K562 (cell line): ENCODE results near the gene TMEM144. TPM values are rescaled to one million over a fixed set of nuclear protein-coding genes. Genes with fewer than 3 reads are reported as not detected.

Experiments used
- ATAC-seq: fragments of 200-7000 bp; cut with Tn5 transposase; 3 replicates; pipeline ENCODE4 v1.9.1; 2020; ENCODE audit warnings: moderate library complexity
- BruUV-seq: library from RNA; stranded (reverse); fragments of 400-500 nt; replicated peaks from 2 replicates; lab custom pipeline; 2021; lab: Mats Ljungman, UMichigan
- CTCF ChIA-PET: fragments of 300-600 bp; formaldehyde crosslinking; extraction: SDS; loops from one replicate; lab custom pipeline; 2021; ENCODE audit warnings: low intra/inter-chr PET ratio; lab: Yijun Ruan, JAX
- POLR2A ChIA-PET: fragments of 300-600, 350-650 bp; sonication (Branson Sonifier 250); formaldehyde crosslinking; extraction: SDS; loops from one replicate; lab custom pipeline; 2021; ENCODE audit warnings: antibody characterized with exemption, inconsistent platforms; lab: Yijun Ruan, JAX
- DNase-seq, 4 experiments: peaks; one replicate each; pipeline versions ENCODE4 v3.0.0 to v3.0.0-alpha.2; 2011 to 2018; ENCODE audit warnings: low spot score in 3 of 4, mixed read lengths in 3 of 4; ENCODE audit errors: extremely low read depth in 1 of 4
- FAIRE-seq: peaks from 2 replicates; lab custom pipeline; 2011; peaks lifted over from hg19 to GRCh38; lab: Jason Lieb, UNC
- H2AFZ ChIP-seq: 2 replicates; pipeline ENCODE4 v1.6.0; 2011; ENCODE audit warnings: low read depth, low read length, control low read depth, inconsistent platforms
- H3K27ac ChIP-seq: fragments of 200-600 bp; 3 replicates; pipeline ENCODE4 v1.8.0; 2011; ENCODE audit warnings: low read depth, mild to moderate bottlenecking, control low read depth, inconsistent platforms, low read length, moderate library complexity, mixed read lengths; ENCODE audit errors: extremely low read depth
- H3K27me3 ChIP-seq, 2 experiments: fragments of 300-600 bp in 1 of 2; 2 replicates in 1 of 2; 3 replicates in 1 of 2; pipeline versions ENCODE4 v1.6.0 to v1.8.0; 2011; ENCODE audit warnings: inconsistent platforms in 2 of 2, low read length in 2 of 2, mild to moderate bottlenecking in 1 of 2, mixed read lengths in 1 of 2, moderate library complexity in 1 of 2; ENCODE audit not compliant: control insufficient read depth in 2 of 2, insufficient read depth in 2 of 2
- H3K36me3 ChIP-seq: fragments of 300-600 bp; 3 replicates; pipeline ENCODE4 v1.8.0; 2011; ENCODE audit warnings: mild to moderate bottlenecking, low read length, inconsistent platforms; ENCODE audit not compliant: control insufficient read depth, insufficient read depth
- H3K4me1 ChIP-seq, 2 experiments: fragments of 200-600 bp in 1 of 2; replicated peaks in 1 of 2; 2 replicates in 1 of 2; 3 replicates in 1 of 2; pipeline versions ENCODE4 v1.5.1 to v1.8.0; 2011; ENCODE audit warnings: inconsistent platforms in 2 of 2, low read length in 2 of 2, mild to moderate bottlenecking in 1 of 2, mixed read lengths in 1 of 2, moderate library complexity in 1 of 2; ENCODE audit not compliant: control insufficient read depth in 2 of 2, insufficient read depth in 2 of 2
- H3K4me2 ChIP-seq: 2 replicates; pipeline ENCODE4 v1.6.1; 2011; ENCODE audit warnings: low read length, control low read depth, inconsistent platforms, mixed read lengths; ENCODE audit not compliant: insufficient read depth
- H3K4me3 ChIP-seq: fragments of 200-600 bp; sonication (generic), shearing (Covaris generic); 2 replicates; pipeline ENCODE4 v1.5.1; 2016; ENCODE audit warnings: control low read depth, inconsistent platforms
- H3K79me2 ChIP-seq: fragments of 200-600 bp; 3 replicates; pipeline ENCODE4 v1.8.0; 2011; ENCODE audit warnings: low read length, inconsistent platforms; ENCODE audit not compliant: control insufficient read depth, insufficient read depth
- H3K9ac ChIP-seq, 2 experiments: 2 replicates each; pipeline versions ENCODE4 v1.6.0 to v1.6.1; 2011; ENCODE audit warnings: low read depth in 2 of 2, low read length in 2 of 2, control low read depth in 1 of 2, inconsistent platforms in 1 of 2, mild to moderate bottlenecking in 1 of 2, mixed read lengths in 1 of 2; ENCODE audit not compliant: insufficient read depth in 1 of 2
- H3K9me1 ChIP-seq: one replicate; pipeline ENCODE4 v1.6.0; 2011; ENCODE audit warnings: inconsistent platforms, mild to moderate bottlenecking, low read length, moderate library complexity; ENCODE audit not compliant: control insufficient read depth, insufficient read depth
- H3K9me3 ChIP-seq: replicated peaks from 2 replicates; pipeline ENCODE4 v1.5.1; 2011; ENCODE audit warnings: low read depth, low read length, inconsistent platforms; ENCODE audit not compliant: control insufficient read depth, insufficient read depth
- H4K20me1 ChIP-seq: replicated peaks from 2 replicates; pipeline ENCODE4 v1.6.1; 2011; ENCODE audit warnings: low read length, inconsistent platforms, mixed read lengths; ENCODE audit not compliant: control insufficient read depth, insufficient read depth
- ATF7 ChIP-seq: fragments of 450-650 bp; IDR thresholded peaks from 2 replicates; pipeline ENCODE4 v1.7.1; 2014; ENCODE audit warnings: mild to moderate bottlenecking, moderate library complexity
- CCNT2 ChIP-seq: IDR thresholded peaks from 2 replicates; pipeline ENCODE4 v1.6.1; 2011; ENCODE audit warnings: borderline replicate concordance, low read depth, mild to moderate bottlenecking, moderate library complexity, mixed read lengths, low read length; ENCODE audit not compliant: insufficient read length; ENCODE audit errors: extremely low read depth
- DACH1 ChIP-seq: fragments of 450-650 bp; IDR thresholded peaks from 2 replicates; pipeline ENCODE4 v1.6.1; 2018; ENCODE audit not compliant: partially characterized antibody
- DNMT1 ChIP-seq: fragments of 450-650 bp; IDR thresholded peaks from 2 replicates; pipeline ENCODE4 v1.6.1; 2016; ENCODE audit warnings: antibody characterized with exemption, mild to moderate bottlenecking
- DPF2 ChIP-seq: fragments of 450-650 bp; IDR thresholded peaks from 2 replicates; pipeline ENCODE4 v1.6.1; 2016
- ETV1 ChIP-seq: fragments of 450-650 bp; conservative IDR thresholded peaks from 2 replicates; pipeline ENCODE4 v1.6.1; 2016; ENCODE audit warnings: missing genetic modification characterization, control low read depth, low read depth, missing compliant biosample characterization
- FOXK1 ChIP-seq: sonication (generic); formaldehyde crosslinking; IDR thresholded peaks from 2 replicates; pipeline ENCODE4 v1.8.0; 2022; ENCODE audit warnings: missing genetic modification reagents, mild to moderate bottlenecking, borderline replicate concordance
- GTF2E2 ChIP-seq: fragments of 200-800 bp; sonication (Bioruptor generic); IDR thresholded peaks from 2 replicates; pipeline ENCODE4 v1.6.1; 2016; ENCODE audit warnings: missing genetic modification characterization, missing compliant biosample characterization
- HIVEP1 ChIP-seq: fragments of 250-450 bp; sonication (Bioruptor Pico); IDR thresholded peaks from 2 replicates; pipeline ENCODE4 v1.4.0; 2020; ENCODE audit warnings: mild to moderate bottlenecking
- KHSRP ChIP-seq: fragments of 450-650 bp; IDR thresholded peaks from 2 replicates; pipeline ENCODE4 v1.6.1; 2017
- MYC ChIP-seq, 2 experiments: fragments of 250-450 bp in 1 of 2; sonication (Bioruptor Pico) in 1 of 2; IDR thresholded peaks; 2 replicates each; pipeline versions ENCODE4 v1.5.1 to v1.6.1; 2012 to 2021; ENCODE audit warnings: low read depth in 2 of 2, borderline replicate concordance in 1 of 2, improper control_type of control experiment in 1 of 2, low read length in 1 of 2, mild to moderate bottlenecking in 1 of 2, moderate library complexity in 1 of 2
- POU5F1 ChIP-seq: fragments of 150-350 bp; IDR thresholded peaks from 2 replicates; pipeline ENCODE4 v1.6.1; 2014; ENCODE audit warnings: borderline replicate concordance, low read length, low read depth, mild to moderate bottlenecking; ENCODE audit not compliant: partially characterized antibody
- RNF2 ChIP-seq: sonication (generic); IDR thresholded peaks from 2 replicates; pipeline ENCODE4 v1.6.1; 2016
- ZNF609 ChIP-seq: sonication (generic); formaldehyde crosslinking; IDR thresholded peaks from 2 replicates; pipeline ENCODE4 v1.8.1; 2023; ENCODE audit warnings: missing genetic modification reagents, mild to moderate bottlenecking, borderline replicate concordance
- ZNF717 ChIP-seq: fragments of 250-450 bp; sonication (Bioruptor Pico); IDR thresholded peaks from 2 replicates; pipeline ENCODE4 v1.5.0; 2021
- ZNF740 ChIP-seq, 3 experiments: fragments of 200-800 bp in 1 of 3; sonication (Bioruptor generic) in 1 of 3; sonication (generic) in 1 of 3; formaldehyde crosslinking in 1 of 3; IDR thresholded peaks; 2 replicates each; pipeline versions ENCODE4 v1.6.1 to v1.8.0; 2016 to 2022; ENCODE audit warnings: mild to moderate bottlenecking in 2 of 3, missing compliant biosample characterization in 2 of 3, missing genetic modification characterization in 2 of 3, missing genetic modification reagents in 1 of 3
- WGBS: fragments of 100-300 bp; shearing (Covaris generic); methylation state at CpG from one replicate; pipeline ENCODE4 v1.1.6; 2016; ENCODE audit warnings: low coverage, mixed read lengths; ENCODE audit not compliant: insufficient coverage; ENCODE audit errors: missing lambda C conversion rate; 5-methylcytosine and 5-hydroxymethylcytosine counted together
- in situ Hi-C: fragments of 300-500 bp; cut with MboI; formaldehyde crosslinking; loops from 4 replicates; pipeline ENCODE4 v1.15.0; 2018; ENCODE audit warnings: inconsistent platforms, mixed read lengths
- intact Hi-C: fragments of 100-400 bp; cut with micrococcal nuclease; formaldehyde crosslinking; loops from 2 replicates; pipeline ENCODE4 v1.14.2; 2022
- polyA plus RNA-seq, 8 experiments: library from polyadenylated mRNA; depleted of rRNA in 4 of 8; stranded (reverse) in 5 of 8; unstranded in 3 of 8; fragments of >200 nt; fragmentation: Nextera tagmentation in 2 of 8; fragmentation: Illumina TruSeq in 1 of 8; extraction: Ambion mirVana in 2 of 8; extraction: Trizol in 1 of 8; gene quantifications; 2 replicates each; pipeline versions ENCODE4 v1.2.1 to v1.2.3, GENCODE V29; 2011 to 2014; ENCODE audit warnings: inconsistent platforms in 1 of 8, missing spikeins in 1 of 8
- total RNA-seq, 7 experiments: library from RNA; depleted of rRNA in 6 of 7; stranded (reverse); fragments of >200 nt in 6 of 7; fragmentation: Illumina TruSeq in 2 of 7; extraction: Trizol in 2 of 7; gene quantifications; 2 replicates each; pipeline versions ENCODE4 v1.2.1 to v1.2.3, GENCODE V29; 2011 to 2021; ENCODE audit warnings: low replicate concordance in 1 of 7

The TMEM144 gene
- total and polyA plus RNA-seq, 9 of the 15 experiments (the other 6 are each of a cell fraction or from before 2014, with no cell fraction given), result 4.0 to 12.0 (median 6.1) TPM

GRCh38 chr4:158250321-158250720, 40.0 kb downstream of the TMEM144 start:
- in situ Hi-C loops, result loop anchor here (5.0 to 25.0 kb wide), 3 partner anchors 58 to 1187 kb away; no protein-coding TSS in a partner anchor
- H3K9me1 ChIP-seq, result no peaks in the 10 kb centered on the region
- ChIA-PET POLR2A (no interaction called here), CTCF (no interaction called here)
- intact Hi-C loops, result no loop called here
- H3K4me2 ChIP-seq, result no peak overlapping the region
- no peaks in the 10 kb centered on the region for H3K27me3 ChIP-seq
- no peak for FAIRE-seq
- no peaks in the 10 kb centered on the region for H3K36me3 ChIP-seq
- no peak overlapping the region for H3K4me3 ChIP-seq
- no peaks in the 10 kb centered on the region for H4K20me1 ChIP-seq
- no TSS peak for BruUV-seq
- H3K27ac ChIP-seq, result no peak overlapping the region
- ATAC-seq, result peak; percentile 33; the same call in 1 of the 3 replicates
- no peak overlapping the region for H3K9ac ChIP-seq
- no peaks in the 10 kb centered on the region for H3K9me3 ChIP-seq
- no peaks in the 10 kb centered on the region; a peak in 1 of 5 replicates for H3K4me1 ChIP-seq
- DNase-seq, result no peak
- WGBS, result 15% methylated on average over 2 of the region's 2 CpGs
- H3K79me2 ChIP-seq, result no peaks in the 10 kb centered on the region
- no peak overlapping the region for H2AFZ ChIP-seq
- TF ChIP-seq MYC (IDR thresholded peaks at IDR 0.05; ENCODE audit: low read depth, low read length) (no peak), MYC (CRISPR knock-in tag; IDR thresholded peaks at IDR 0.05; ENCODE audit: borderline replicate concordance, low read depth) (no peak), KHSRP (no peak), CCNT2 (no peak), DPF2 (no peak), GTF2E2 (tag) (no peak), DACH1 (no peak), ETV1 (no peak), ZNF740 (CRISPR knock-in tag; IDR thresholded peaks at IDR 0.05) (no peak), ZNF740 (tag; IDR thresholded peaks at IDR 0.05) (no peak), FOXK1 (CRISPR knock-in tag) (no peak), HIVEP1 (CRISPR knock-in tag) (no peak), POU5F1 (no peak), RNF2 (no peak), DNMT1 (no peak), ATF7 (no peak), ZNF609 (no peak), ZNF717 (no peak)
